ENCODE data around the gene AADACL4. TPM values are rescaled to one million over a fixed set of nuclear protein-coding genes. Genes with fewer than 3 reads are reported as not detected.

AADACL4 gene
- total RNA-seq, 1 experiment from 2014 or later, result not detected

GRCh38 chr1:12711536-12711935, 67.7 kb downstream of the AADACL4 start:
- no peak overlapping the region for H3K56ac ChIP-seq (ENCODE audit: insufficient read length, low read depth, low read length)
- no peak overlapping the region for H2BK20ac ChIP-seq (ENCODE audit: low read depth, low read length, poor library complexity, severe bottlenecking)
- no peaks in the 10 kb centered on the region for H3K9me3 Mint-ChIP-seq
- H3K4me1 Mint-ChIP-seq, result peaks cover 48 to 49% of the 10 kb centered on the region in 2 experiments
- H3K79me2 ChIP-seq (ENCODE audit: insufficient read depth, low read length), result no peaks in the 10 kb centered on the region
- no peak overlapping the region for H3K27ac ChIP-seq (ENCODE audit: insufficient read length, low read depth, low read length)
- no peak overlapping the region for H3K4ac ChIP-seq (ENCODE audit: low read depth, low read length)
- H3K4me1 ChIP-seq (ENCODE audit: insufficient read depth, low read length), result peaks cover 18% of the 10 kb centered on the region; the same call in 1 of the 2 replicates
- 0 out of 7 replicates have a peak overlapping the region, but pooled peaks of 1 of the 3 experiments have one; percentile 46 for H3K27ac Mint-ChIP-seq
- no peaks in the 10 kb centered on the region for H3K23me2 ChIP-seq (ENCODE audit: insufficient read length, low read depth, low read length, poor library complexity, severe bottlenecking)
- H3K4me3 Mint-ChIP-seq, result no peak overlapping the region
- no peak overlapping the region for H2BK120ac ChIP-seq (ENCODE audit: low read depth, low read length, poor library complexity, severe bottlenecking)
- no peak overlapping the region for H2BK12ac ChIP-seq (ENCODE audit: insufficient read length, low read depth, low read length)
- no peak overlapping the region for H4K5ac ChIP-seq (ENCODE audit: insufficient read length, low read depth, low read length)
- no peak overlapping the region for H2BK5ac ChIP-seq (ENCODE audit: insufficient read length, low read length)
- no peak overlapping the region for H3K18ac ChIP-seq (ENCODE audit: insufficient read length, low read depth, low read length)
- H4K91ac ChIP-seq (ENCODE audit: insufficient read length, low read depth, low read length), result no peak overlapping the region
- H2BK15ac ChIP-seq (ENCODE audit: low read depth, low read length), result no peak overlapping the region
- H3K4me2 ChIP-seq (ENCODE audit: insufficient read depth, insufficient read length, low read length), result no peak overlapping the region
- WGBS (ENCODE audit: extremely low coverage, insufficient read length, low lambda C conversion rate), result no CpG with 5 or more reads among the region's 3 CpGs
- H3T11ph ChIP-seq (ENCODE audit: low read length), result no peak overlapping the region
- no peaks in the 10 kb centered on the region for H4K20me1 ChIP-seq (ENCODE audit: control insufficient read depth, insufficient read depth, insufficient read length)
- no peak overlapping the region for H2AFZ ChIP-seq (ENCODE audit: low read length)
- H3K36me3 Mint-ChIP-seq (ENCODE audit: insufficient read depth in 1 of 3, low read depth in 3 of 3), result no peaks in the 10 kb centered on the region; a peak in 1 of 7 replicates
- H4K8ac ChIP-seq (replicated peaks; ENCODE audit: insufficient read length, low read depth, low read length), result no peak overlapping the region
- no peak for TF ChIP-seq CTCF (conservative IDR thresholded peaks at IDR 0.05)
- no peaks in the 10 kb centered on the region for H3K79me1 ChIP-seq (ENCODE audit: insufficient read depth, low read depth, low read length, poor library complexity, severe bottlenecking)
- no peaks in the 10 kb centered on the region for H3K9me3 ChIP-seq (ENCODE audit: control insufficient read depth, low read depth, low read length)
- H3K9ac ChIP-seq (ENCODE audit: extremely low read depth, insufficient read length, low read length), result no peak overlapping the region
- H2AK5ac ChIP-seq (ENCODE audit: insufficient read length, low read length), result no peak overlapping the region
- no peaks in the 10 kb centered on the region for H3K27me3 ChIP-seq (ENCODE audit: insufficient read depth, low read length)
- H3K14ac ChIP-seq (ENCODE audit: insufficient read depth, low read length), result no peak overlapping the region
- DNase-seq, result no peak
- H3K27me3 Mint-ChIP-seq (ENCODE audit: low read depth), result no peaks in the 10 kb centered on the region; the same call in 1 of the 2 replicates
- no peak overlapping the region for H3K23ac ChIP-seq (ENCODE audit: insufficient read length, low read depth, low read length)

Measured in H9 (cell line).